PC-3 (cell line): ENCODE measurements around the gene ATF6.

Experiments
- CTCF ChIP-seq: fragments of 300-600 bp; sonication (generic); conservative IDR thresholded peaks from 2 replicates; pipeline ENCODE4 v1.5.1; 2017; ENCODE audit warnings: antibody characterized with exemption, low read depth, mild to moderate bottlenecking, low read length
- EZH2 ChIP-seq: fragments of 300-600 bp; sonication (generic); IDR thresholded peaks from one replicate; pipeline ENCODE4 v1.6.1; 2017; ENCODE audit warnings: antibody characterized with exemption, mild to moderate bottlenecking, low read length; ENCODE audit not compliant: unreplicated experiment
- EZH2phosphoT487 ChIP-seq: fragments of 300-600 bp; sonication (generic); IDR thresholded peaks from 2 replicates; pipeline ENCODE4 v1.6.1; 2018; ENCODE audit warnings: mild to moderate bottlenecking, antibody characterized with exemption, low read length, borderline replicate concordance

GRCh38 chr1:161946071-161946987 lies 180.2 kb downstream of the ATF6 start:
- TF ChIP-seq CTCF, result no peak
- no peak for TF ChIP-seq EZH2
- TF ChIP-seq EZH2phosphoT487, result no peak
